CD4-positive, alpha-beta T cell (primary cell): ENCODE measurements around the gene ALS2CL. TPM values are rescaled to one million over a fixed set of nuclear protein-coding genes. Genes with fewer than 3 reads are reported as not detected.

Source experiments
- ATAC-seq: fragments of 200-7000 bp; cut with Tn5 transposase; one replicate; pipeline ENCODE4 v1.10.0; 2022; ENCODE audit warnings: mild to moderate bottlenecking; ENCODE audit not compliant: poor library complexity
- CTCF ChIA-PET: fragments of 350-600 bp; sonication (Branson Sonifier 250); formaldehyde crosslinking; loops from one replicate; lab custom pipeline; 2021; ENCODE audit warnings: antibody characterized with exemption, inconsistent platforms; lab: Charles Lee
- POLR2A ChIA-PET: fragments of 350-600 bp; sonication (Branson Sonifier 250); formaldehyde crosslinking; loops from one replicate; lab custom pipeline; 2021; ENCODE audit warnings: antibody characterized with exemption, inconsistent platforms; lab: Charles Lee
- DNase-seq, 14 experiments: peaks; one replicate each; pipeline ENCODE4 v3.0.0-alpha.2; 2013 to 2020; ENCODE audit warnings: mixed read lengths in 2 of 14
- H3K27ac ChIP-seq, 2 donors: one replicate each; pipeline versions ENCODE4 v1.5.1 to v1.7.0; 2013; ENCODE audit warnings: low read length in 2 of 2, low read depth in 1 of 2, mild to moderate bottlenecking in 1 of 2
- H3K27me3 ChIP-seq, 2 experiments: 1 replicate in 1 of 2; 2 replicates in 1 of 2; pipeline versions ENCODE4 v1.6.1 to v1.7.0; 2013; ENCODE audit warnings: low read length in 2 of 2, control low read depth in 1 of 2, mild to moderate bottlenecking in 1 of 2, moderate library complexity in 1 of 2; ENCODE audit not compliant: insufficient read depth in 2 of 2, control insufficient read depth in 1 of 2
- H3K36me3 ChIP-seq: one replicate; pipeline ENCODE4 v1.6.1; 2013; ENCODE audit warnings: low read length, control low read depth; ENCODE audit not compliant: insufficient read depth
- H3K4me1 ChIP-seq: one replicate; pipeline ENCODE4 v1.6.1; 2013; ENCODE audit warnings: low read length, control low read depth; ENCODE audit not compliant: insufficient read depth
- H3K4me3 ChIP-seq: one replicate; pipeline ENCODE4 v1.5.1; 2013; ENCODE audit warnings: mild to moderate bottlenecking, low read length, moderate library complexity
- H3K9me3 ChIP-seq, 2 experiments: 1 replicate in 1 of 2; 2 replicates in 1 of 2; pipeline versions ENCODE4 v1.6.1 to v1.7.0; 2013; ENCODE audit warnings: low read length in 2 of 2, mild to moderate bottlenecking in 2 of 2, control low read depth in 1 of 2, moderate library complexity in 1 of 2; ENCODE audit not compliant: control insufficient read depth in 1 of 2, insufficient read depth in 1 of 2
- H3K27ac Mint-ChIP-seq: one replicate; pipeline ENCODE4 v1.8.0; 2020; ENCODE audit warnings: mixed read lengths
- H3K27me3 Mint-ChIP-seq: one replicate; pipeline ENCODE4 v1.8.0; 2021; ENCODE audit warnings: mixed read lengths
- H3K36me3 Mint-ChIP-seq: one replicate; pipeline ENCODE4 v1.8.0; 2021; ENCODE audit warnings: low read depth, mixed read lengths
- H3K4me1 Mint-ChIP-seq: one replicate; pipeline ENCODE4 v1.8.0; 2021; ENCODE audit warnings: low read depth, mixed read lengths
- H3K4me3 Mint-ChIP-seq: one replicate; pipeline ENCODE4 v1.8.0; 2020; ENCODE audit warnings: mild to moderate bottlenecking, mixed read lengths
- H3K9me3 Mint-ChIP-seq: one replicate; pipeline ENCODE4 v1.8.0; 2020; ENCODE audit warnings: mixed read lengths
- intact Hi-C, 2 experiments: fragments of 100-400 bp; cut with DNase I in 1 of 2; cut with micrococcal nuclease in 1 of 2; formaldehyde crosslinking; loops; one replicate each; pipeline versions ENCODE4 v1.15.1 to v1.9.0; 2023 to 2025; cut with DNase I, micrococcal nuclease
- total RNA-seq, 174 experiments: library from RNA in 2 of 174; stranded (reverse) in 2 of 174; gene quantifications; one replicate each; pipeline ENCODE4 v1.2.3 and lab custom pipeline; 2021 to 2026
- TF ChIP-seq, protein P1 (sequence below): fragments of 200-600 bp; IDR thresholded peaks from one replicate; pipeline ENCODE4 v1.8.0; 2022; ENCODE audit warnings: antibody characterized with exemption, mild to moderate bottlenecking

Gene ALS2CL
- total RNA-seq, 2 experiments from 2014 or later = 45.8 to 47.6 TPM

DNA sequence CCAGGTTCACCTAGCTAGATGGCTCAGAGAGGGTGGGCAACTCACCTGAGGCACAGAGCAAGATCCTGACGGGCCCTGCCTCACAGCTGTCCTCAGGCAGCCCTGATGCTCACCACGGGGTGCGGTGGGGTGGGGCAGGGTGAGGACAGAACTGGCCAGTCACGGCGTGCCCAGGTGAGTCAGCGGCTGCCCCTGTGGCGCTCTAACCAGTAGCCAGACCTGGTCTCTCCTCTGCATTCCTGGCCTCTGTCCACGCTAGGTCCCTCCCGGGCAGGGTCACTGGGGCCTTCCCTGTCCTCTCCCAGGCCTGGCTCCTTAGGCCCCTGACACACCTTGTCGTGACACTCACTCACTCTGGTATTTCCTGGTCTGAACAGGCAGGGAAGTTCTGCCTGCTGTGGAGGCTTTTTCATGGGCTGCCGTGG is 901 bp downstream of the ALS2CL start:
- Mint-ChIP-seq H3K4me1 (peaks cover 72% of the 10 kb centered on the region), H3K27me3 (no peaks in the 10 kb centered on the region), H3K27ac (peak overlapping the region; percentile 90), H3K4me3 (peak overlapping the region; percentile 95), H3K9me3 (no peaks in the 10 kb centered on the region), H3K36me3 (no peaks in the 10 kb centered on the region)
- TF ChIP-seq, protein P1, sequence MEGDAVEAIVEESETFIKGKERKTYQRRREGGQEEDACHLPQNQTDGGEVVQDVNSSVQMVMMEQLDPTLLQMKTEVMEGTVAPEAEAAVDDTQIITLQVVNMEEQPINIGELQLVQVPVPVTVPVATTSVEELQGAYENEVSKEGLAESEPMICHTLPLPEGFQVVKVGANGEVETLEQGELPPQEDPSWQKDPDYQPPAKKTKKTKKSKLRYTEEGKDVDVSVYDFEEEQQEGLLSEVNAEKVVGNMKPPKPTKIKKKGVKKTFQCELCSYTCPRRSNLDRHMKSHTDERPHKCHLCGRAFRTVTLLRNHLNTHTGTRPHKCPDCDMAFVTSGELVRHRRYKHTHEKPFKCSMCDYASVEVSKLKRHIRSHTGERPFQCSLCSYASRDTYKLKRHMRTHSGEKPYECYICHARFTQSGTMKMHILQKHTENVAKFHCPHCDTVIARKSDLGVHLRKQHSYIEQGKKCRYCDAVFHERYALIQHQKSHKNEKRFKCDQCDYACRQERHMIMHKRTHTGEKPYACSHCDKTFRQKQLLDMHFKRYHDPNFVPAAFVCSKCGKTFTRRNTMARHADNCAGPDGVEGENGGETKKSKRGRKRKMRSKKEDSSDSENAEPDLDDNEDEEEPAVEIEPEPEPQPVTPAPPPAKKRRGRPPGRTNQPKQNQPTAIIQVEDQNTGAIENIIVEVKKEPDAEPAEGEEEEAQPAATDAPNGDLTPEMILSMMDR = no peak
- H3K9me3 ChIP-seq = no peaks in the 10 kb centered on the region
- ATAC-seq (no peak), DNase-seq (no peak)
- ChIA-PET CTCF (interaction anchor here (1.0 to 1.4 kb wide), 3 partner anchors 26 to 217 kb away, joined by 3 to 4 read pairs (median 3); partner anchors contain the start of gene PRSS50), POLR2A (interaction anchor here (0.6 to 1.4 kb wide), 4 partner anchors 62 to 471 kb away, joined by 3 to 5 read pairs (median 3); partner anchors contain the start of gene SETD2)
- peak overlapping the region; percentile 71 for H3K4me3 ChIP-seq
- intact Hi-C loops = loop anchor here in 1 of 2 experiments (10.0 kb wide), 1 partner anchor 472 kb away; the partner anchor contains the start of gene SETD2
- peaks cover 10% of the 10 kb centered on the region for H3K36me3 ChIP-seq
- H3K27ac ChIP-seq = no peak overlapping the region
- no peaks in the 10 kb centered on the region for H3K27me3 ChIP-seq
- H3K4me1 ChIP-seq = peaks cover 73% of the 10 kb centered on the region

GRCh38 chr3:46690798-46691197 is 2.7 kb downstream of the ALS2CL start:
- Histone ChIP-seq H3K27me3 (no peaks in the 10 kb centered on the region), H3K27ac (no peak overlapping the region), H3K36me3 (peaks cover 24% of the 10 kb centered on the region), H3K4me3 (no peak overlapping the region), H3K9me3 (no peaks in the 10 kb centered on the region), H3K4me1 (peaks cover 61% of the 10 kb centered on the region)
- ATAC-seq (no peak), DNase-seq (peak in 1 of 14 experiments; percentile 36)
- Mint-ChIP-seq H3K36me3 (peaks cover 11% of the 10 kb centered on the region), H3K9me3 (no peaks in the 10 kb centered on the region), H3K4me3 (peak overlapping the region; percentile 75), H3K27ac (peak overlapping the region; percentile 90), H3K4me1 (peaks cover 54% of the 10 kb centered on the region), H3K27me3 (no peaks in the 10 kb centered on the region)
- intact Hi-C loops = loop anchor here in 1 of 2 experiments (10.0 kb wide), 1 partner anchor 474 kb away; the partner anchor contains the start of gene SETD2
- POLR2A ChIA-PET = interaction anchor here (0.8 kb wide), 1 partner anchor 702 kb away, joined by 3 read pairs; no protein-coding TSS in a partner anchor
- TF ChIP-seq, protein P1 = no peak
- CTCF ChIA-PET = no interaction called here

- Mint-ChIP-seq H3K27me3 (no peaks in the 10 kb centered on the region), H3K9me3 (no peaks in the 10 kb centered on the region), H3K4me3 (no peak overlapping the region), H3K27ac (no peak overlapping the region), H3K4me1 (peaks cover 8% of the 10 kb centered on the region), H3K36me3 (peaks cover 49% of the 10 kb centered on the region)
- no peak for ATAC-seq
- H3K36me3 ChIP-seq = peaks cover 49% of the 10 kb centered on the region
- no peaks in the 10 kb centered on the region for H3K9me3 ChIP-seq
- DNase-seq = no peak
- CTCF ChIA-PET = no interaction called here
- H3K27ac ChIP-seq = no peak overlapping the region
- no peak overlapping the region for H3K4me3 ChIP-seq
- intact Hi-C loops = no loop called here
- peaks cover 9% of the 10 kb centered on the region for H3K4me1 ChIP-seq
- no peaks in the 10 kb centered on the region for H3K27me3 ChIP-seq
- TF ChIP-seq, protein P1 = no peak
- POLR2A ChIA-PET = no interaction called here
These were observed 8.0 kb downstream of the ALS2CL start for GRCh38 chr3:46685446-46685845.
